ENCODE measurements around the gene AGR3.

The AGR3 gene

GRCh38 chr7:16881844-16882243 is at the start of gene AGR3:
Gene AGR3, minus strand, starts transcription at chr7:16881983. Its CDS starts 3,365 bp downstream, at chr7:16878618.
- peak; percentile 53 for DNase-seq

DNA sequence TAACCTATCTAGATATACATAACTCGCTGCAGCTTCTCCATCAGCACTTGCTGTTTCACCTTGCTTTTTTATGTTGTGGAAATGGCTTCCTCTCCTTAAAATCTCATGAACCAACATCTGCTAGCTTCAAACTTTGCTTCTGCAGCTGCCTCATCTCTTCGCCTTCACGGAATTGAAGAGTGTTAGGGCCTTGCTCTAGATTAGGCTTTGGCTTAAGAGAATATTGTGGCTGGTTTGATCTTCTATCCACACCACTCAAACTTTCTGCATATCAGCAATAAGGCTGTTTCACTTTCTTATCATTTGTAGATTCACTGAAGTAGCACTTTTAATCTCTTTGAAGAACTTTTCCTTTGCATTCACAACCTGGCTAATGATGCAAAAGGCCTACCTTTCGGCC is 49.2 kb upstream of the AGR3 start:
- DNase-seq = no peak

GRCh38 chr7:16929146-16929762 is 47.5 kb upstream of the AGR3 start:
- DNase-seq = no peak

- no peak for DNase-seq
Measured at GRCh38 chr7:16926861-16927260, 45.1 kb upstream of the AGR3 start.

- no peak for DNase-seq
Measured at GRCh38 chr7:16926283-16926682, 44.5 kb upstream of the AGR3 start.

DNA sequence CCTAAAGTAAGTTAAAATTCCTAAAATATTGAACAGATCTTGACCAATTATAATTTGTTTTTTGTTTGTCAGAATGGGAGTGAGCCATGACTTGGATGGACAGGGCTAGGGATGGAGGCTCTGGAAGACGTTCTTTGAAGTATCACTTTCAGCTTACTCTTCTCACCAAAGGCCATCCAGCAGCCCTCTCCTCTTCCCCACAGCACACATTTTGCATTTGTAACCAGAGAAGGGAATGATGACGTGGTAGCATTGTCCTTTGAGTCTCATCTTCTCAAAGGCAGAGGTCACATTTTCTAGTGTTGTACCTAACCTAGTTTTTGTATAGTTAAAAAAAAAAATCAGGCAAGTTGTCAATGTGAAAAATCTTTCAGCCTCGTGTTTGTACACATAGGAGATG is 43.8 kb upstream of the AGR3 start:
- no peak for DNase-seq

- no peak for DNase-seq
Measured at GRCh38 chr7:16923019-16923418, 41.2 kb upstream of the AGR3 start.

DNA sequence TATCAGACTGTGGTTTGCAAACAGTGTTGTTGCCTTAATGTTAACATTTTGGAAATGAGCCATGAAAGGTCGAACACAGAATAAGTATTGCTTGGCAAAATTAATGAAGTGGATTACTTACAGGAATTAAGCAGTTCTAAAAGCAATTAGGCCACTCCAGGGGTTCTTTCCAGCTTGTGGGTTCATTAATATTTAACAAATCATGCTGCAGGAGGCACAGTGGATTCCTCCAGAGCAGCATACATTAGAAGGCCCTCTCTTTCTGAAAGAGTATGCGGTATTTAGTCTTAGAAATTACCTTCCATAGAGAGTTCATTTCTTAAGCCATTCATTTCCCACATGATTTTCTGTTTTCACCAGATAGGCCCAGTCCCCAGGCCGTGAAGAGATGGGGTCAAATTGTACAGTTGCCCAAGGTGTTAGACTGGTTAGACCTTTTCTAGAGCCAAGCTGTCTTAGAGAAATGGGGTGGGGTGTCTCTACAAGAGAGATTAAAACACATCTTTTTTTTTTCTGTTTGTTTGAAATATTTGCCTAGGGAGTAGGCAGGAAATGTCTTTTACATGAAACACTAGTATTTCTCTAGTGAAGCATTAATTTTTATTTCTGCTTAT is 40.0 kb upstream of the AGR3 start:
- DNase-seq = peak; percentile 24

DNA sequence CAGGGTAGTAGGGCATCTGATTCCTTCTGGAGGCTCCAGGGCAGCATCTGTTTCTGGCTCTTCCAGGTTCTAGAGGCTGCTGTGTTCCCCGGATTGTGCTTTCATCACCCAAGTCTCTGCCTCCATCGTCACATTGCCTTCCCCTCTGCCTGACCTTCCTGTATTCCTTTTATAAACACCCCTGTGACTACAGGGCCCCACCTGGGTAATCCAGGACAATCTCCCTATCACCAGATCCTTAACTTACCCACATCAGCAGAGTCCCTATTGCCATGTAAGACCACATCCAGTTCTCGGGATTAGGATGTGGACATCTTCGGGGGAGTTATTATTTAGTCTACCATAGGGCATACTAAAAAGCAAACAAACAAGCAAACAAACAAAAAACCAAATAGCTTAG is 39.4 kb upstream of the AGR3 start:
- no peak for DNase-seq

DNA sequence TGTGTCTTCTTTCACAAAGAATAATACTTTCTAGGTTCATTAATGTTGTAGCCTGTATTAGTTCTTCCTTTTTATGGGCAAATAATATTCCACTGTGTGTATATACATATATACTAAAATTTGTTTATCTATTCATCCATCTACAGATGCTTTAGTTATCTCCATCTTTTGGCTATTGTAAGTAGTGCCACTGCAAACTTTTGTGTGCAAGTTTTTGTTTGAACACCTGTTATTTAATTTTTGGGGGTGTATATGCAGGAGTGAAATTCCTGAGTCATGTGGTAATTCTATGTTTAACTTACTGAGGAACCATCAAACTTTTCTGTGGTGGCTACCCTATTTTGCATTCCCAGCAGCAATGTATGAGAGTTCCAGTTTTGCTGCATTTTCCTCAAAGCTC is 37.7 kb upstream of the AGR3 start:
- no peak for DNase-seq

- peak; percentile 42 for DNase-seq
Measured at GRCh38 chr7:16918288-16918895, 36.6 kb upstream of the AGR3 start.

- peak; percentile 4 for DNase-seq
Measured at GRCh38 chr7:16916738-16917137, 35.0 kb upstream of the AGR3 start.

DNA sequence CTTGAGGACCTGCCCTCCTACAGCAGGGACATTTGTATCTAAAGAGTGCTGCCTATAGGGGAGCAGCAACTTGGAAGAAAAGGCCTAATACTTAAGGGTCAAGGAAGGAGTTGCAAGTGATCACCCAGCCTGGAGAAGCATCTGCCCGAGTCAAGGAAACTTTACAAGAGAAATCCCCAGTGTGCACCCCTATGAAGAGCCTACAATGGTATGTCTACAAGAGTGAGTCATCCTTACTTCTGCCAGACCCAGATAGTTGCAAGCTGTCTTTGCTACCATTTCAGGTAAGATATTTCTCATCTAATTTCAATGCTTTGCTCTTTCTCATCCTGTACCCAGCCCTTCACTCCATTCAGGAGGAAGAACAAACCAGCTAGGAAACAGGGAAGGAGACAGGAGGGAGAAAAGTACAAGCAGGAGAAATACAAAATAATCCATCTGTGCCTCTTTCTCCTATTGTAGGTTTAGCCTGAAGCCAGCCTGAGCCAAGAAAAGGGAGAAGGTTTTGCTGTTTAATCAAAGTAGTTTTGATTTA is 34.4 kb upstream of the AGR3 start:
- no peak for DNase-seq

GRCh38 chr7:16915405-16915804 is 33.6 kb upstream of the AGR3 start:
- no peak for DNase-seq

- DNase-seq = no peak
Measured at GRCh38 chr7:16914771-16915170, 33.0 kb upstream of the AGR3 start.

GRCh38 chr7:16913643-16914042 is 31.9 kb upstream of the AGR3 start:
- DNase-seq = no peak

GRCh38 chr7:16912540-16912939 is 30.8 kb upstream of the AGR3 start:
- DNase-seq = no peak

- no peak for DNase-seq
Measured at GRCh38 chr7:16908561-16908960, 26.8 kb upstream of the AGR3 start.

DNA sequence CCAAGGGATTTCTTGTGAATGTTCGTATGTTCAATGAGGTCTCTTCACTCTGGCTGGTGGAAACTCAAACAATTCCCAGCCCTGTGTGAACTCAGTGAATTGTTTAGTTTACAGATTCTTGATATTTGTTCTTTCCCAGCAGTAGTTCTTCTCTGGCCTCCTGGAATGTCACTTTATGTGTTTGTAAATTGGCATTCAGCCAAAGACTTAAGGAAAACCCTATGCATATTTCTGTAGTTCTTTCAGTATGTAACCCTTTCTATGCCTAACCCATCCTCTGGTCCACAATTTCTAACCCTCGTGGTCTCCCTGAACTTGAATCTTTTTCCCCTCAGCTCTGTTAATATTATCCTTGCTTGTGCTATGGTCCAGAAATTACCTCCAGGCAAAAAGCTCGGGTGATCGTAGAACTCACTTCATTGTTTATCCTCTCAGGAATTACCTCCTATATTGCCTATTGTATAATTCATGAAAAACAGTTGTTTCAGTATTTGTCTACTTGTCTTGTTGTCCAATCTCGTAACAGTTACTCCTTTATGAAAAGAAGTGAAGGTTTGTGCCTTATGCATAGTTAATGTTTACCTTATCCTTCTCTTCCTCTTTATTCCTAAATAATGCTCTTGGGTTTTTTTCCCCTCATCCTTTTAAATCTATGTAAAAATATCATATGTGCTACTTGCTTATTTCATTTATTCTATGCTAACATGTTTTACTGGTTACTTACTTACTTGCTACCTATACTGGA is 23.7 kb upstream of the AGR3 start:
- peak; percentile 43 for DNase-seq

DNA sequence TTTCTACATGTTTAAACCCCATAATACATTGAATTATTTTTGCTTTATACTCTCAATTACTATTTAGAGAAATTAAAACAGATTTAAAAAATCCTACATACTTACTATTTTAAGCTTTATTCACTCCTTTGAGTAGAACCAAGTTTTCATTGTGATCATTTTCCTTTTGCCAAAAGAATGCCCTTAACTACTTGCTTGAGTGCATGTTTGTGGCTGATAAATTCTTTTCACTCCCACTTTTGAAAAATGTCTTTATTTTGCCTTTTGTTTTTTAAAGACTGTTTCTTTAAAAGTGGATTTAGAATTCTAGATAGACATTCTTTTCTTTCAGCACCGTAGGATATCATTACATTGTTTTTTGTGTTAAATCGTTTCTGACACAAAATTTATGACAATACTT is 22.3 kb upstream of the AGR3 start:
- DNase-seq = no peak

DNA sequence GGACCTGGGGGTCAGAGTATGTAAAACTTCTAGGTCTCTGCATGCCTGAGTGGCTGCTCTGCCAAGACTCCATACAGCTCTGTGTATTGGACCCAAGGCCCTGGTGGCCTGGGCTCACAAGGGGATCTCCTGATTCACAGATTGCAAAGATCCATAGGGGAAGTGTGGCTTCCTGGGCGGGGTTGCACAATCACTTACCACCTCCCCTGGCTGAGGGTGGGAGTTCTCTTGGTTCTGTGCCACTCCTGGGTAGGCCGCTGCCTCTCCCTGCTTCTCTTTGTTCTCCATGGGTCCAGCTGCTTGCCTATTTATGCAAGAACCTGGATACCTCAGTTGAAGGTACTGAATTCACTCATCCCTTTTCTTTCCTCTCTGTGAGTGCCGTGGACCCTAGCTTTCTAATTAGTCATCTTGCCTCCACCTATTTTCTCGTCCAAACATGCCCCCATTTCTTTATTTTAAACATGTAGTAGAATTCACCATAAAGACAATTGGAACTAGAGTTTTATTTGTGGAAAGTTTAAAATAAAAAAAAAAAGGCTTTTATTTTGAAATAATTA is 18.5 kb upstream of the AGR3 start:
- no peak for DNase-seq

GRCh38 chr7:16891874-16892643 is 10.3 kb upstream of the AGR3 start:
- peak; percentile 63 for DNase-seq

DNA sequence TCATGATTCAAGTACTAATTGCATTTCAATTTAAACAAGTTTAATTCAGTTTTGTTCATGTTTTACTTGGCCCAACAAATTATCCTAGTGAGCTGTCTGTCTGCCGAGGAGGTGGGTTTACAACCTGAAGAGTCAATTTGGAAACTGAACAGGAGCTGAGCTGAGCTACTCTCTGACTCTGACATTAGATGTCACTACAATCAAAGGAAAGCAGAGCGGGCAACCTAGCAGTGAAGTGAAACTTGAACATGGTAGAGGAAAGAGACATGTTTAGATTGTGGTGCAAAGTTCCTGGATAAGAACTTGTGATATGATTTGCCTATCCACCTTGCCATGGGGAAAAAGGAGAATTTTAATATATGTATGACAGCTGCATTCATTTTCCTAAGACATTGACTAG is 9.6 kb upstream of the AGR3 start:
- peak; percentile 74 for DNase-seq

Data from NCI-H146 (cell line).